ENCODE measurements around the gene ERBB4. TPM values are rescaled to one million over a fixed set of nuclear protein-coding genes. Genes with fewer than 3 reads are reported as not detected.

Gene ERBB4
- total RNA-seq, 6 donors from 2014 or later, result 3.3 to 24.2 (median 11.7) TPM

- no peaks in the 10 kb centered on the region for H3K27me3 ChIP-seq
- ATAC-seq (ENCODE audit: low FRiP score in 2 of 2), result no peak
- H3K36me3 ChIP-seq, result no peaks in the 10 kb centered on the region
- no peaks in the 10 kb centered on the region for H3K9me3 ChIP-seq
- TF ChIP-seq EP300 (IDR thresholded peaks at IDR 0.05), result no peak
- TF ChIP-seq POLR2A (IDR thresholded peaks at IDR 0.05), result no peak
- TF ChIP-seq POLR2AphosphoS5 (IDR thresholded peaks at IDR 0.05), result no peak
- TF ChIP-seq, protein P1, sequence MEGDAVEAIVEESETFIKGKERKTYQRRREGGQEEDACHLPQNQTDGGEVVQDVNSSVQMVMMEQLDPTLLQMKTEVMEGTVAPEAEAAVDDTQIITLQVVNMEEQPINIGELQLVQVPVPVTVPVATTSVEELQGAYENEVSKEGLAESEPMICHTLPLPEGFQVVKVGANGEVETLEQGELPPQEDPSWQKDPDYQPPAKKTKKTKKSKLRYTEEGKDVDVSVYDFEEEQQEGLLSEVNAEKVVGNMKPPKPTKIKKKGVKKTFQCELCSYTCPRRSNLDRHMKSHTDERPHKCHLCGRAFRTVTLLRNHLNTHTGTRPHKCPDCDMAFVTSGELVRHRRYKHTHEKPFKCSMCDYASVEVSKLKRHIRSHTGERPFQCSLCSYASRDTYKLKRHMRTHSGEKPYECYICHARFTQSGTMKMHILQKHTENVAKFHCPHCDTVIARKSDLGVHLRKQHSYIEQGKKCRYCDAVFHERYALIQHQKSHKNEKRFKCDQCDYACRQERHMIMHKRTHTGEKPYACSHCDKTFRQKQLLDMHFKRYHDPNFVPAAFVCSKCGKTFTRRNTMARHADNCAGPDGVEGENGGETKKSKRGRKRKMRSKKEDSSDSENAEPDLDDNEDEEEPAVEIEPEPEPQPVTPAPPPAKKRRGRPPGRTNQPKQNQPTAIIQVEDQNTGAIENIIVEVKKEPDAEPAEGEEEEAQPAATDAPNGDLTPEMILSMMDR (IDR thresholded peaks at IDR 0.05), result no peak
- H3K4me1 ChIP-seq, result no peaks in the 10 kb centered on the region
- DNase-seq, result no peak
- H3K4me3 ChIP-seq, result no peak overlapping the region
- H3K27ac ChIP-seq, result no peak overlapping the region
- WGBS, 2 donors, result 73 to 80% methylated on average over 2 of the region's 2 CpGs
These were observed 472.1 kb downstream of the ERBB4 start for GRCh38 chr2:212066546-212066945.

DNA sequence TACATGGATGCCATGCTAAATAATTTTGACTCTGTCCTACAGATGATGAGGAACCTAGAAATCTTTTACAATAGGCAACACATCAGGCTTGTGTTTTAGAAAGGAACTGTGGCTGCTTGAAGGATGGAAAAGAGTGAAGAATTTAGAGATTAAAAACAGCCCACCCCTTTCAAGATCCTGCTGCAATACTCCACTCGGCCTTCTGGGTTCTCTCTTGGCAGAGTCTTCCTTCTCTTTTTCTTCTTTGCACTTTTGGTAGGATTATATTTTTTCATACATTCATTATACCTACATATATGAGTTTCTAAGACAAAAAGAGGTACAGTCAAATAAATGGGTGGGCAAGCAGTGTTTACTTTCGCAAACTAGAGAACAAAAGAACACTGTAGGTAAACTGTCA is 474.3 kb downstream of the ERBB4 start:
- no peak for ATAC-seq (ENCODE audit: low FRiP score in 2 of 2)
- no peak for DNase-seq
- H3K4me1 ChIP-seq, result no peaks in the 10 kb centered on the region
- H3K27ac ChIP-seq, result no peak overlapping the region
- no peaks in the 10 kb centered on the region for H3K9me3 ChIP-seq
- no peak overlapping the region for H3K4me3 ChIP-seq
- H3K27me3 ChIP-seq, result no peaks in the 10 kb centered on the region
- H3K36me3 ChIP-seq, result no peaks in the 10 kb centered on the region
- WGBS, 2 donors, result 80 to 83% methylated on average over 2 of the region's 2 CpGs
- TF ChIP-seq, protein P1 (IDR thresholded peaks at IDR 0.05), result no peak
- TF ChIP-seq EP300 (IDR thresholded peaks at IDR 0.05), result no peak
- TF ChIP-seq POLR2AphosphoS5 (IDR thresholded peaks at IDR 0.05), result no peak
- no peak for TF ChIP-seq POLR2A (IDR thresholded peaks at IDR 0.05)

DNA sequence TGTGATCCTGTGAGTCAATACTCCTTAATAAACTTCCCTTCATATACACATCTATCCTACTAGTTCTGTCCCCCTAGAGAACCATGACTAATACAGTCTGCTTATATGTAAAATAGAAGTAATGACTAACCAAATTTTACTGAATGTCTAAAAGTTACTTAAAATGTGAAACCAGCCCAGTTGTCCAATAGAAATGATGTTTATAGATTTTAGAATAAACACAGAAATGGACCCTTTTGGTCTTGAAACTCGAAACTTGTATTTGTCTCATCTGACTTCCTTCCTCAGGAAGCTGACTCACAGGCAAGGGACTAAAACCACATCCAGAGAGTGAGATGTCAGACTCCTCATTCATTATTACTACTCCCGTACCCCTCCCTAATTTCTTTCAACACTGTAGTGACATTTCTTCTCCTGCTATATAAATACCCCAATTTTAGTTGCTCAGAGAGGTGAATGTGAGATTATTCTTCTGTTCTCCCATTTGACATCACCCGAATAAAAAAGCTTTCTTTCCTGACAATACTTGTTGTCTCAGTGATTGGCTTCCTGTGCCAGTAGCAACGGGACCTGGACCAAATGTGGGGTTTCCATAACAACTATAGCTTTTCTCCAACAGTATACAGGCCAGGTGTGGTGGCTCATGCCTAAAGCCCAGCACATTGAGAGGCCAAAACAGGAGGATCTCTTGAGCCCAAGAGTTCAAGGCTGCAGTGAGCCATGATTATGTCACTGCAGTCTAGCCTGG is 486.0 kb downstream of the ERBB4 start:
- WGBS, 2 donors, result 57 to 58% methylated on average over 4 of the region's 4 CpGs
- H3K36me3 ChIP-seq, result no peaks in the 10 kb centered on the region
- DNase-seq, result no peak
- H3K27ac ChIP-seq, result no peak overlapping the region
- H3K4me1 ChIP-seq, result no peaks in the 10 kb centered on the region
- H3K9me3 ChIP-seq, result peaks cover 0 to 15% (median 6%) of the 10 kb centered on the region in 4 donors
- TF ChIP-seq POLR2A (IDR thresholded peaks at IDR 0.05) (no peak), POLR2AphosphoS5 (IDR thresholded peaks at IDR 0.05) (no peak), EP300 (IDR thresholded peaks at IDR 0.05) (no peak)
- TF ChIP-seq, protein P1 (IDR thresholded peaks at IDR 0.05), result no peak
- H3K27me3 ChIP-seq, result no peaks in the 10 kb centered on the region
- ATAC-seq (ENCODE audit: low FRiP score in 2 of 2), result no peak
- no peak overlapping the region for H3K4me3 ChIP-seq

DNA sequence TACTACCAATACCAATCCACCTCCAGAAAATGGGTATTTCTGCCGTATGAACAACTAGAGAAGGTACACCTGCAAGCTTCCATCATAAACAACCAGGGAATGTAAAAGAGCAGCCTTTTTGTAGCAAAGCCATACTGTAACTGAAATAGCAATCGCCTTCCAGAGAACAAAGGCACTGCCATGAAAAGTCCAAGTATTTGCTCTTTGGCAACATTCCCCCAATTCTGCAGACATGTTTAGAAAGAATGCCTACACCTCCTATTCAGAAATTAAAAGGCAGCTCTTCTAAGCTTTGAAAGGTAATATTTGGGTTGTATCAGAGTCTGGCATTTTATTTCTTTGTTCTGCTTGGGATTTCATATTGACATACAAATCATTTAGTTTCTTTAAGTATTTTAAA is 487.7 kb downstream of the ERBB4 start:
- no peak for ATAC-seq (ENCODE audit: low FRiP score in 2 of 2)
- no peak for DNase-seq
- 60 to 72% methylated on average over 2 of the region's 2 CpGs for WGBS, 2 donors

More for the DNA sequence above, 487.7 kb downstream of the ERBB4 start:
- Histone ChIP-seq H3K27ac (no peak overlapping the region), H3K36me3 (no peaks in the 10 kb centered on the region), H3K9me3 (peaks cover 0 to 13% (median 6%) of the 10 kb centered on the region in 4 donors), H3K4me1 (no peaks in the 10 kb centered on the region), H3K27me3 (no peaks in the 10 kb centered on the region), H3K4me3 (no peak overlapping the region)
- TF ChIP-seq EP300 (IDR thresholded peaks at IDR 0.05), result no peak
- TF ChIP-seq POLR2A (IDR thresholded peaks at IDR 0.05), result no peak
- TF ChIP-seq, protein P1 (IDR thresholded peaks at IDR 0.05), result no peak
- no peak for TF ChIP-seq POLR2AphosphoS5 (IDR thresholded peaks at IDR 0.05)
